HG02884 (cell line): ENCODE results near the gene EME2.
"Not testable (repeated sequence)": the region's sequence is repeated elsewhere in the genome, so short reads cannot be mapped to it uniquely, and the experiment has no call there.

Source experiments
- ATAC-seq: cut with Tn5 transposase; IDR thresholded peaks from one replicate; pipeline ENCODE4 v1.9.1; 2021; ENCODE audit warnings: mild to moderate bottlenecking, moderate library complexity; ENCODE audit not compliant: unreplicated experiment

EME2 gene

DNA sequence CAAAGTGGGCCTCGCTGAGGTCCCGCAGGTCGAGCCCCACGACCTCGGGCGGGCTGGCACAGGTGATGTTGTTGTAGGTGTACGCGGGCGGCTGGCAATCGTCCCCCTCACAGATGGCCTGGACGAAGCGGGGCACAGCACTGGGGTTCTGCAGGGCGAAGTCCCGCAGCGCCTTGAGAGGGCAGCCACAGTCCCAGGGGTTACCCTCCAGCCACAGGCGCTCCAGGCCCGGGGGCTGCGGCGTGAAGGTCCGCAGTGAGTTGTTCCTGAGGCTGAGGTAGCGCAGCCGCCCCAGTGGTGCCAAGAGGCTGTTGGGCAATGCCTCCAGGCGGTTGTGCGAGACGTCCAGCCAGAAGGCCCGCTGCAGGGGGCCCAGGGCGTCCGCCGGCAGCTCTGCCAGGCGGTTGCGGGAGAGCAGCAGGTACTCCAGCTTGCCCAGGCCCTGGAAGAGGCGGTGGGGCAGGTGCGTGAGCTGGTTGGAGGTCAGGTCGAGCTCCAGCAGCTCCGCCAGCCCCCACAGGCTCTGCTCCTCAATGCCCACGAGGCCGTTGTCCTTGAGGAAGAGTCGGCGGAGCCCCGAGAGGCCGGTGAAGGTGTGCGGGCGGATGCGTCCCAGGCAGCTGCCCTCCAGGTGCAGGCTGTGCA lies 18.1 kb downstream of the EME2 start:
- no peak for ATAC-seq

DNA sequence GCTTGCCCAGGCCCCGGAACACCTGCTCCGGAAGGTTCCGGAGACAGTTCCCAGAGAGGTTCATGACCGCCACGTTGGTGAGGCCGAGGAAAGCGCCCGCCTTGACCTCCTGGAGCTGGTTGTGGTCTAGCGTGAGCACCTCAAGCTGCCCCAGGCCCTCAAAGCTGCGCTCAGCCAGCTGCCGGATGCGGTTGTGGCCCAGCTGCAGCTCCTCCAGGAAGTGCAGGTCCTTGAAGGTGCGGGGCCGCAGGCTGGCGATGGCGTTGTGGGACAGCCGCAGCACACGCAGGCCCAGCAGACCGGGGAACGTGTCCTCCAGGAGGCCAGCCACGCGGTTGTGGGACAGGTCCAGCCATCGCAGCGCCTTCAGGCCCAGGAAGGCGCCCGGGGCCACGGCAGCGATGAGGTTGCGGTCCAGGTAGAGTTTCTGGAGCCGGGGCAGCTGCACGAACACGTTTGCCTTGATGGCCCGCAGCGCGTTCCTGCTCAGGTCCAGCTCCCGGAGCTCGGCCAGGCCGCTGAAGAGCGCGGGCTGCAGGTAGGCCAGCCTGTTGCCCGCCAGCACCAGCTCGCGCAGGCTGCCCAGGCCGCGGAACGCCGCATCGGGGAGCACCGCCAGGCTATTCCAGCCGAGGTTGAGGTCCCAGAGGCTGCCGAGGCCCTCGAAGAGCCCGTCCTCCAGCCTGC lies 18.8 kb downstream of the EME2 start:
- no peak for ATAC-seq

- no peak for ATAC-seq
Observed at GRCh38 chr16:1791943-1792812, 19.6 kb downstream of the EME2 start.

GRCh38 chr16:1792836-1793577 lies 20.4 kb downstream of the EME2 start:
- ATAC-seq, result no peak

- no peak for ATAC-seq
Observed at GRCh38 chr16:1793578-1794220, 21.1 kb downstream of the EME2 start, which contains the start of gene IGFALS. Gene IGFALS (minus strand): TSS chr16:1793705. CDS start chr16:1793652, 53 bp downstream.

DNA sequence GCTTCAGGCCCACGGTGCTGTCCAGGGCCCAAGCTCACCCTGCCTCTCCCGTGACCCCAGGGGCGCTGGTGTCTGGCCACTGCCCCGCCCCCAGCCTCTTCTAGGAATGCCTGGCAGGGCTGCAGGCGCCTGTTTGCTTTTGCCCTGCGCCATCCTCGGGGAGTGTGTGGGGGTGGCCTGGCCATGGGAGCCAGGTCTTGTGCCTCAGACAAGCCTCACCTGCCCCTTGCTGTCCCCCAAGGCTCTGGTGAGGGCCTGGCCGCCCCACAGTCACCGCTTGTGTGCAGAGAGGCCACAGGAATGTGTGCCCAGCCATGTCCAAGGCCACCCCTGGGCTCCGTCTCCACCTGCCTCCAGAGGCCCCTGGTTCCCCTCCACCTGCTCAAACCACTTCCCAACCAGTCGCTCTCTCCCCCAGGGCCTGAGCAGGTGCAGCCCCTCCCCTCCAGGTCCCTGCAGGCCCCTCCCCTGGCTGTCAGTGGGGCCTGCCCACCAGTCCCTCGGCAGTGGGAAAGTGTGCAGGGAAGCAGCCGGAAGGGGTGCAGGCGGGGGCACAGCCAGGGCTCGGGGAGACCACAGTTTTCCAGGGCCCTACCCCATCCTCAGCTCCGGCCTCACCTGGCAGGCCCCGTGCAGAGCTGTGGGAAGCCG lies 21.7 kb downstream of the EME2 start:
- ATAC-seq, result no peak

DNA sequence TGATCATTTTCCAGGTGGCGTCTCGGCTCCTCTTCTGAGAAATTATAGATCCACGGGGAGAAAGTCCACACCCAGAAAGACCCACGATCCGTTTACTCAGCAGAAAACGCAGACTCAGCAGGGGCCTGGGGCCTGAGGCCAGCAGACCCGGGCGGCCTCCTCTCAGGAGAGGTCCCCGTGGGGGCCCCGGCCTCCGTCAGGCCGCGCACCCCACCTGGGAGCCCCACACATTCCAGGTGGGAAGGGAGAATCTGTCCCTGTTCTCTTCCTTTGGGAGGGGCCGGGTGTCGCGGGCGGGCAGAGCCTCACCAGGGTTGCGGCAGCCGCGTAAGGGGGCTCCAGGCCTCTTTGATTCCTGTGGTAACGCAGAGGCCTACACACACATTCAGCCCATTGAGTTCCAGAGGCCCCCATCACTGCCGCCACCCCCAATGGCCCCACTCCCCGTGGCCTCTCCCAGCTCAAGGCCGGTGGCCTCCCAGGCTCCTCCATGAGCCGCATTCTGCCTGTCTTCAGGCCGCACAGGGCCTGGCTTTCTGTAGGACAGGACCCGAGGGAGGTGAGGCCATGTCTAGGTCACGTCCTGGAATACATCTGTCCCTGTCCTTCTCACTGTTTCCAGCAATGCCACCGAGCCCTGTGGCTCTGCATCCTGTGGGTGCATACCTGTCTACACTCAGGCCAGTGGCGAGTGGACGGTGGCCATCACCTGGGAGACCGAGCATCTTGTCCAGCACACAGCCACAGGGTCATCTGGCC lies 22.5 kb downstream of the EME2 start:
- no peak for ATAC-seq

DNA sequence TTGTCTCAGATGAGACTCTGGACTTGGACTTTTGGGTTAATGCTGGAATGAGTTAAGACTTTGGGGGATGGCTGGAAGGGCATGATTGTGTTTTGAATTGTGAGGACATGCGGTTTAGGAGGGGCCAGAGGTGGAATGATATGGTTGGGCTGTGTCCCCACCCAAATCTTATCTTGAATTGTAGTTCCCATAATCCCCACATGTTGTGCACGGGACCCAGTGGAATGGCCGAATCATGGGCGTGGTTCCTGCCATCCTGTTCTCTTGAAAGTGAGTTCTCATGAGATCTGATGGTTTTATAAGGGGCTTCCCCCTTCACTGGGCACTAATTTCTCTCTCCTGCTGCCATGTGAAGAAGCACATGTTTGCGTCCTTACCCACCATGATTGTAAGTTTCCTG lies 26.7 kb downstream of the EME2 start:
- ATAC-seq, result not testable (repeated sequence)

DNA sequence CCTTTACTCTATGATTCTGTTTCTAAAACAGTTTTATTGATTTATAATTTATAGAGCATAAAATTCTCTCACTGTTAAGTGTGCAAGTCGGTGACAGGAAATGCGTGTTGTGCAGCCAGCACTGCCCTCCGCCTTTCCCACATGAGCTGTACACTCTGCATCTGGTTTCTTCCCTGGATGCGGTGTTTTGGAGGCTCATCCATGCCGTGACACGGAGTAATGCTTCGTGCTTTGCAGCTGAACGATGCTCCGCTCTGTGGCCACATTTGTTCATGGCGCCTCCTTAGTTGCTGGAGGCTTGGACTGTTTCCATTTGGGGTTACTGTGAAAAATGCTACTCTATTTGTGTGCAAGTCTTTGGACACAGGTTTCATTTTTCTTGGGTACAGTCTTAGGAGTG lies 28.1 kb downstream of the EME2 start:
- no peak for ATAC-seq

GRCh38 chr16:1807626-1808025 lies 35.0 kb downstream of the EME2 start:
- ATAC-seq, result no peak

DNA sequence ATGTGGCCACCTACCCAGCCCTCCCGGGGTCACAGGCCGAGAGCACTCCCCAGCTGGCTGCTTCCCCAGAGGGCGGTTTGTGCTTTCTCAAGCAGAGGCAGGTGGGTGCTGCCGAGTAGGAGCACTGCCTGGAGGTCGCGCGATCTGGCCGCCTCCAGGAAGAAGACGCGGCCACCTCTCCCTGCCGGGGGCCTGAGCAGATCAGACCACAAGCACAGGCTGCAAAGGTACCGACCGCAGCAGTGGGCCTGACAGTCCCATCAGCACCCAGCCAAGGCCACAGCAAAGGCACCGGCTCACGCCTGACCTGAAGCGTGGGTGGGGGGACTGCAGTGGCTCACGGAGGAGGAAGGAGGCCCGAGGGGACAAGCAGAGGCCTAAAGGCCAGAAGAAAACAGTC lies 36.1 kb downstream of the EME2 start:
- ATAC-seq, result no peak

GRCh38 chr16:1809281-1809801 lies 36.7 kb downstream of the EME2 start:
- ATAC-seq, result no peak

DNA sequence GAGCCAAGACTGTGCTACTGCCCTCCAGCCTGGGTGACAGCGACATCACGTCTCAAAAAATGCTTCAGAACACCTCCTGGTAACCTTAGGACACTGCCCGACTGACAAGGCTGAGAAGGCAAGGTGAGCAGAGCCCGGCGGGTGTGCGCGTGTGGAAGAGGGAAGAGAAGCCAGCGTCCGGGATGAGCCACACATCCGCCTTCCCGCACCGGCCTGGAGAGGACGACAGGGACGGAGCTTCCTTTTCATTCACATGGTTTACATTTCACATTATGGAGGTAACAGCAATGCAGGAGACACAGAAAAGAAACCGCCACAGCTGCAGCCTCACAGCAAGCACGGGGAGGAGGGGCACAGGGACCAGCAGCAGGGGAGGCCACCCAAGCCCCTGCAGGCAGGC lies 37.5 kb downstream of the EME2 start:
- ATAC-seq, result no peak

DNA sequence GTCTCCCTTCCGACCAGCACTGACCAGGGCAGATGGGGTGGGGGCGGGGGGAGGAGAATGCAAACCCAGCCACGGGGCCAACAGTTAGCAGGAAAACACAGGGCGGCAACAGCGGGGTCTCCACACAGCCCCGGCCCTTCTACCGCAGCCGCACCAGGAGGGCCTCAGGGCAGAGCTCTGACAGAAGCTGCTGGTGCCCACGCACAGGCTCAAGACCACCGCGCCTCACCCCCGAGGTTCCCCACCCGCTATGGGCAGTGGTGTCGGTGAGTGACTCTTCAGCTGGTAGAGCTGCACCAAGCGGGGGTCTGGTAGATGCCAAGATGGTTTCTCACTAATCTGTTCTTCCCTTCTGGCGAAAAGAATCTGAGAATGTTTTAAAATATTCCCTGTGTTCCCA lies 37.9 kb downstream of the EME2 start:
- no peak for ATAC-seq

- ATAC-seq, result no peak
Observed at GRCh38 chr16:1812732-1813163, 40.1 kb downstream of the EME2 start.

DNA sequence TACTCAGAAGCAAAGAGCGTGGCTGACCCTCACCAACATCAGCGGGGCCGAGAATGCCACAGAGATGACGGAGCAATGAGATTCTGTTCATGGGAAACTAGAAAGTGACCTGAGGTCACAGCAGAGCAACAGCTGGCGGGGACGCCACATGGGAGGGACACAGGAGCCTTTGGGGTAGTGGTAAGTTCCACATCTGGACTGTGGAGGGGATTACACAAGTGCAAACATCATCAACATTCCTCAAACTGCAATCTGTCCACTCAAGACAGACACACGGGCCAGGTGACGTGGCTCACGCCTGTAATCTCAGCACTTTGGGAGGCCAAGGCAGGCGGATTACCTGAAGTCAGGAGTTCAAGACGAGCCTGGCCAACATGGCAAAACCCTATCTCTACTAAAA lies 42.9 kb downstream of the EME2 start:
- no peak for ATAC-seq

- no peak for ATAC-seq
Observed at GRCh38 chr16:1816396-1817275, 44.0 kb downstream of the EME2 start.

- ATAC-seq, result no peak
Observed at GRCh38 chr16:1817276-1817589, 44.6 kb downstream of the EME2 start.
